ENCODE results near the gene THSD4. TPM values are rescaled to one million over a fixed set of nuclear protein-coding genes. Genes with fewer than 3 reads are reported as not detected.

THSD4 gene
- total and polyA plus RNA-seq, 2 of the 8 experiments (the other 6 are each of a cell fraction or from before 2014, with no cell fraction given): 2.5 to 6.2 TPM

DNA sequence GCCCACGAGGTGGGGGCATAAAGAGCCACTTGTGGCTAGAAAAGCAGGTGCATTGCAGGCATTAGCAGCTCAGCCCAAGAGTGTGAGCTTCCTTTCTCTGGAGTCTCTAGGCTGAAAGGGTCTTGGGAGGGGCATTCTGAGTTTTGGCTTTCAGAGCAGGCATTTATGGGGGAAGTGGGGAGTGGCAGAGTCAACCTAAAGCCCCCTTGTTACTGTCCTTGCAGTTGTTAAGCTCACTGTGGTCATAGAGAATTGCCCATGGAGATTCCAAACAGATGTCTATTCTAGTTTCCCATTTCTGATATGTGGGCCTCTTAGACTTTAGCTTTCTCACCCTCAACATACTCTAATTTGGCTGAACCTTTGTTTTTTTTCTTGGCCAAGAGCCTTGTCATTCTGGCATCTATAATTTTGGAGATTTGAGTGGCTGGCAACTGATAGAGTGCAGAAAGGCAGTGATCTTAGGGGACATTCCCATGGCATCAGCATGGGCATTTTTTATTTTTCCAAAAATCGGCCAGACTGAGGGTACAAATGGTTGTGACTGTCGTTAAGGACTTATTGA is 217.9 kb downstream of the THSD4 start (continued):
- TF ChIP-seq TAF7 (optimal IDR thresholded peaks at IDR 0.05; ENCODE audit: borderline replicate concordance, low read depth, low read length): no peak

All from H1 (cell line).